HG03521 (cell line): Measurements from ENCODE around the gene TUBGCP2.

Experiments used
- ATAC-seq: cut with Tn5 transposase; IDR thresholded peaks from one replicate; pipeline ENCODE4 v1.9.1; 2021; ENCODE audit warnings: mild to moderate bottlenecking, moderate library complexity; ENCODE audit not compliant: unreplicated experiment

TUBGCP2 gene

DNA sequence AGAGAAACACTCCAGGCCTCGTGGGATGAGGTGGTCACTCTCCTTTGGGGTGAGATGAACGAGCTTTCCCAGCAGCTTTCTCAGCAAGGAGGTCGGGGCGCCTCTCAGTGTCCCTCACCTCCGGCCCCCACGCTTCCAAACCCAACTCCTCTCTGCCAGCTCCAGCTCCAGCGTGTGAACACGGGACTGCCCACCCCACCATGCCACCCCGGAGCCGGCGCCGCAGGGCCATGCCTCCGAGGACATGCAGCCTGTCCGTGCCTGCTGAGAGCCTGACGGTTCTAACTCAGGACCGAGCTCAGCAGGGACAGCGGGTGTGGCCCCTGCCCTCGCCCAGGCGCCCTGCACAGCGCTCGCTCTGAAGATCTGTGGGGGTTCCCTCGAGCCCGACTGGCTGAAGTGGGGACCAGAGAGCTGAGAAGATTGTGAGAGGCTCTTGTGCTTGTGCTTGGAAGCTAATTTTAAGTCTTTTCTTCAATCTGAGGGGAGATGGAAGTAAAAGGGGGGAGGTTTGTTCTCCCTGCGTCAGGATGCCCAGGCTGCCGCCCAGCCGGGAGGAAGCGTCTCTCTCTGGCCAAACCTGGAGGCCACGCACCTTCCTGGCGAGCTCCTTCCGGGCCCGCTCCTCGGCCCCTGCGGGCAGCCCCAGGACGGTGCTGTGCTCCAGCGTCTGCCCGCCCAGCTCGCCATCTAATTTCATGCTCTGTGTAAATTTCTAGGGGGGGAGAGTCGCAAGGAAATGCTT lies 26.9 kb downstream of the TUBGCP2 start:
- ATAC-seq: no peak

DNA sequence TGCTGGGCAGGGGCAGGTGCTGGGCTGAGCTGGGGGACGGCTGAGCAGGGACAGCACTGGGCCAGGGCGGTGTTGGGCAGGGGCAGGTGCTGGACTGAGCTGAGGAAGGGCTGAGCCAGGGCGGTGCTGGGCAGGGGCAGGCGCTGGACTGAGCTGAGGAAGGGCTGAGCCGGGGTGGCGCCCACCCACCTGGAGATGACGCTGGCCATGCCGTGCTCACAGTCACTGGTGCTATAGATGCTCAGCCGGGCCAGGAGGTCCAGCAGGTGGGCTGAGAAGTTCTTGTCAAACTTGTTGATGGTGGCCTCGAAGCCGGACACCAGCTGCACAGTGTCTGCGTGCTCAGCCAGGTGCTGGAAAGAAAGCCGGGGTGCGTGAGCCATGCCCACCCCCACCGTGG lies 27.6 kb downstream of the TUBGCP2 start:
- ATAC-seq: no peak

DNA sequence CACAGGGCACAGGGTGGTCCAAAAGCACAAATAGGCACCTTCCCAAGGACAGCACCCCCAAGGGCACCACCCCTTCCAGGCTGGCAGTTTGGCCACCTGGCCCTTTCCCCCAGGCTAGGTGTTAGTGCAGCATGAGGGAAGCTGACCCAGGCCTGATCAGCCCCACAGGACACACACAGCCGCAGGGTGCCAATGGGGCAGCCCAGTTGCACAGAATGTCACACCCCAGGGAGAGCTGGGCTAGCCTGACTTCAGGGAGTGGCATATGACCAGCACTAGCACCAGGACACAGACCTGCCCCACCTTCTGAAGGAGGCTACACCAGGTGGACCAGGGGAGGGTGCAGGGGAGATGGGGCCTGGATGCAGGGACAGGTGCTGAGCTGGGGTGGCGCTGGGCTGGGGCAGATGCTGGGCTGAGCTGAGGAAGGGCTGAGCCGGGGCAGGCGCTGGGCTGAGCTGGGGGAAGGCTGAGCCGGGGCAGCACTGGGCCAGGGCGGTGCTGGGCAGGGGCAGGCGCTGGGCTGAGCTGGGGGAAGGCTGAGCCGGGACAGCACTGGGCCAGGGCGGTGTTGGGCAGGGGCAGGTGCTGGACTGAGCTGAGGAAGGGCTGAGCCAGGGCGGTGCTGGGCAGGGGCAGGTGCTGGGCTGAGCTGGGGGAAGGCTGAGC lies 28.1 kb downstream of the TUBGCP2 start:
- ATAC-seq: no peak

DNA sequence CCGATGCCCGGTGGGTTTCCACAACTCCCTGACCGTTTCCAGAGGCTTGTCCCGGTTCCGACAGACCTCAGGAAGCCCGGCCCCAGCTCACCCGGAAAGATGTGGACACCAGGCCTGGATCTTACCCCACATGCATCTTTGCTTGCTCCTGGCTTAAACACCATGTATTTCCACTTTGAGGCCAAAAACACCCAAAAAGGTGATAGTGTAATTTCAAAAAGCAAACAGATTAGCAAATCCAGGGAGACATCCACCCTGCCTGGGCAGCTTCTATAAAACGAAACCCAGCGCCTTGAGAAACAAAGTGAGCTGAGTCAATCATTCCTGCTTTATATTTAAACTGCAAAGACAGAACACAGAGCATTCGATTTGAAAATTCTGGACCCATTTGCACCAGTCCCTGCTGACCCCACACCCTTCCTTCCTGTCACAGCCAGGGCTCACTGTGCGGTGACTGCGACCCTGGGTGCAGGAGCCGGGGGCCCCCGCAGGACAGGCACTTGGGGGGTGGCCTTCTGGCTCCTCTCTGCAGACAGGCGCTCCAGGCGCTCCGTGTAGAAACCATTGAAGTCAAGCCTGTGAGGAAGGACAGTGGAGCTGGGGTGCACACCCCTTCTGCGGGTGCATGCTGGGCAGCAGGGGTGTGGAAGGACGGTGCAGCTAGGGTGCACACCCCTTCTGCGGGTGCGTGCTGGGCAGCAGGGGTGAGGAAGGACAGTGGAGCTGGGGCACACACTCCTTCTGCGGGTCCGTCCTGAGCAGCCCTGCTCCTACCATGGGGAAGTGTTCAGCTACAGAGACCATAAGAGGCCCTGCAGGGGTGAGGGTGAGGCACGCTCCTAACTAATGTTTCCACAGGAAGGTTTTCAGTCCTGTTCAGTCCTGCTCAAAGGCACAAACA lies 29.1 kb downstream of the TUBGCP2 start:
- ATAC-seq: no peak

DNA sequence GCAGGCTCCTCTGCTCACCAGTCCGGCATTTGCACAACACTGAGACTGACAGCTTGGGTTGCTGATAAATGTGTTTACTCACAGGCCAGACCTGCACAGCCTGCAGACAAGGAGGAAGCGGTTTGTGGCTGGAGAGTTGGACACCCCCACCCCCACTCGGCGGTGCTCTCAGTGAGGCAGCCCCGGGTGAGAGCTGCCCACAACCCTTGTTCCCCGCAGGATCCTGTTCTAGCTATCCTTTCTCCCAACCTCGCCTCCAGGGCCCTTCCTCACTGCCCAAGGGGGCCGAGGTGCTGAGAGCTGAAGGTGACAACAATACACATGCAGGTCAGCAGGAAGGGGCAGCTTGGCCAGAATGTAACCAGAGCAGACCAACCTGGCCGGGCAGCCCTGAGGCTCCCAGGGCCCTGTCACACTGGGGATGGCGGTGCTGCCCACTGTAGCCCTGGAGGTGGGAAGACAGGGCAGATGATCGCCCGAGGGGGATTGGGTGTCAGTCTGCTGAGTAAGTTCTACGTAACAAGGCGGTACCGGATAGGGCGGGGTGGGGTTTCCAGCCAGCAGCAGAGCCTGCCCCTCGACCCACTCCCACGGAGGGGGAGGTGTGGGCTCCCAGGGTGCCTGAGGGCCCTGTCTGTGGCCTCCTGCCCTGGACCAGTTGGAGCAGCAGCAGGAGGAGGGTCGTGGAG lies 30.0 kb downstream of the TUBGCP2 start:
- ATAC-seq: peak; percentile 43

DNA sequence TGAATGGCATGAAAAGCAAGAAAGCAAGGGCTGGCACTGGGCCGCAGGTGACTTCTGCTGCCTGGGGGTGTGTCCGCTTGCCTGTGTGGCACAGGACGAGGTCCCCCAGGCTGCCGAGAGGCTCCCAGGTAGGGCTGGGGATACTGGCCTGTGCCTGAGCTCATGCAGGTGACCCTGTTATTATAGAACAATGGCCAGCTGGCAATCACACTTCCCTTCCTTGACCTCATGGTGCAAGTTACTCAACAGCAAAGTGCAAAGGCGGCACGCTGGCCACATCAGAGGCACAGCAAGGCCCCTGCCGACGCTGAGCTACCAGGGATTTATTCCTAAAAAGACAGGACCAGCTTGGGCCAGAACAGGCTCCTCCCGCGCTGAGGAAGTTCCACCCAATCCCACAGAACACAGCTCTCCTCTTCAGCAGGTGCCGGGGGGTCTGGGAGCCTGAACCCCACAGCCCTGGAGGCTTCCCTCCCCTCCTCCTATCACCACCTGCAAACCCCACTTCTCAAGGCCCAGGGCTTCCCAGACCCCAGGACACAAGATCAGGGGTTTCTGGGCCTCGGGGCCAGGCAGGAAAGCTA lies 30.6 kb downstream of the TUBGCP2 start:
- no peak for ATAC-seq

DNA sequence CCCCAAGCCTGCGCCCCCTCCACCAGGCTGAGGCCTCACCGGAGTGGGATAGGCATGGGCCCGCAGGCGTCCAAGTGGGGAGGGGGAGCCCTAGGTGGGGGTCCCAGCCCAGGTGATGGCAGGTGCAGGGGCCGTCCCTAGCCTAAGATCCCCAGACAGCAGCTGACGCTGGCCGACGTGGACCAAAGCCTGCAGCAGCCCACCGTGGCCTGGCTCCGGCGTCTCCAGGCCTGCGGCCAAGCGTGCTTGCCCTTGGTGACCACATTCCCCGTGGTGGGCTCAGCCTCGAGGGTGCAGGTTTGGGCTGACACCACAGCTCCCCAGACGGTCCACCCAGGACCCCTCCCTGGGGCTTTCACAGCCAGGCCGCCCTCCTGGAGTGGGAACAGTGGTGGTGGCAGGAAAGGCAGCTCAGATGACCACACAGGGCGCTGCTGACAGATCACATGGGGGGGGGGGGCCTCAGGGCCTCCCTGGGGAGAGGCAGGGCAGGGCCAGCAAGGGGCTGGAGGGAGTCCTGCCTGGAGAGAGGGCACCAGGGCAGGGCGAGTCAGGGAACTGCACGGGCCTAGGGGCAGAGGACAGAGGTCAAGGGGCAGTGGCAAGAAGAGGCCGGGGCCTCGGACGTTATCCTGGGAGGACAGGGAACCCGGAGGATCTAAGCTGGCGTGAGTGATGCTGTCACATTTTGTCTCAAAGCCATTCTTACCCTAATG lies 31.2 kb downstream of the TUBGCP2 start:
- no peak for ATAC-seq

DNA sequence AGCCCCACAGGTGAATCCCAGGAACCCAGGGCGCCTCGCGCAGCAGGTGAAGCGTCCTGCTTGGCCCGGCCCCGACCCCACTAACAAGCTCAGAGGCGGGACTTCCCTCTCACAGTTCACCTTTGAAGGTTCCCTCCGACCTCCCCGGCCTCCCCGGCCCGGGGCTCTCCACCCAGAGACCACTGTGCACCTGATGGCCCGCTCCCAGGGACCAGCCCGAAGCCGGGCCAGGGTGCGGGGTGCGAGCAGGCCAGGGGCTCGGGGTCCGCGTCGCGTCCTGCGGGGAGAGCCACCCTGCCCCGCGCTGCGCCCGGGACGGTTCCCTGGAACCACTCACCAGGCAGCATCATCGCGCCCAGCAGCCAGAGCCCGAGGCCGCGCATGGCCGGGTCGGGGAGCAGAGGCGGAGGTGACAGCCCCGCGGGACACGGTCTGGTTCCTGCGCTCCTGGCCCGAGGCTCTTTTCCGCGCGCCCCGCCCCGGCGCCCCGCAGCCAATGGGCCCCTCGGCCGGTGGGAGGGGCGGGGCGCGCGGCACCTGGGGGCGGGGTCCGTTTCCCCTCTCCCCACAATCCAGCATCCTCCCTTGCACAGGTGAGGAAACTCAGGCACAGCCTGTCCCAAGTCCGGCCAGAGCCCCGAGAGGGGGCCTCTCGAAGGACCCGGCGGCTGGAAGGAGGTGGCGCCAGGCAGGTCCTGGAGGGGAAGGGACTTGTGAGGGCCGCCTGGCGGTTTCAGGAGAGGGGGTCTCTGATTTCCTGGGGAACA lies 32.1 kb downstream of the TUBGCP2 start, which contains the start of gene ADAM8:
Gene ADAM8 (minus strand): TSS at position 434 of the 767 bp plus-strand sequence. CDS start 51 bp downstream, at position 383.
- ATAC-seq: peak; percentile 42

DNA sequence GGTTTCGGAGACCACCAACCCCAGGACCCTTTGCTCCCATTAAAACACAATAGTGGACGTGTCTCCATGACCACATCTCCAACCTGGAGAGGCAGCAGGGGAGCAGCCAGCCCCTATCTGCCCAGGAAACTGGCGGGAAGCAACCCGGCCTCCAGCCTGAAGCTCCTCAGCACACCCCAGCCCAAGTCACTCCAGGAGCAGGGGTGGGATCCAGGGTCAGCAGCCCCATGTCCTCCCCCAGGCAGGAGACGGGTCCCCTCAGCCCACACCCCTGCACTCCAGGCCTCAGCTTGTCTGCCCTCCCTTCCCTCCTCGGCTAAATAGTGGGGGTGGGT lies 32.6 kb downstream of the TUBGCP2 start:
- ATAC-seq: no peak

DNA sequence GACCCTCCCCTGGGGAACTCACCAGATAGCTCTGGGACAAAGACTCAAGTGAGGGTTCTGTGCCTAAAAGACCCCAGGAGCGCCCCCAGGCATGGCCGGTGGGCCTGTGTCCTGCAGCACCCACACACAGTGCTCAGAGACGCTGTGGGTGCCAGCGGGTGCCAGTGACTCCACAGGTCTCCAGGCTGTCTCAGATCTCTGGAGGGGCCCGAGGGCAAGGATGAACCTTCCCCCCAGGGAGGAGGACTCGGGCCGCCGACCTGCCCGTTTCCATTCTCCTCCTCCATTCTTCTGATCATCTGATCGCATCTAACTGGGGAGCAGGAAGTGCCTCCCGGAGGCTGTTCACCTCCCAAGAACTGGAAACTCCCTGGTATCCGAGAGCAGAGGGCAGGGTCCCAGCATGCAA lies 33.0 kb downstream of the TUBGCP2 start:
- ATAC-seq: peak; percentile 20

DNA sequence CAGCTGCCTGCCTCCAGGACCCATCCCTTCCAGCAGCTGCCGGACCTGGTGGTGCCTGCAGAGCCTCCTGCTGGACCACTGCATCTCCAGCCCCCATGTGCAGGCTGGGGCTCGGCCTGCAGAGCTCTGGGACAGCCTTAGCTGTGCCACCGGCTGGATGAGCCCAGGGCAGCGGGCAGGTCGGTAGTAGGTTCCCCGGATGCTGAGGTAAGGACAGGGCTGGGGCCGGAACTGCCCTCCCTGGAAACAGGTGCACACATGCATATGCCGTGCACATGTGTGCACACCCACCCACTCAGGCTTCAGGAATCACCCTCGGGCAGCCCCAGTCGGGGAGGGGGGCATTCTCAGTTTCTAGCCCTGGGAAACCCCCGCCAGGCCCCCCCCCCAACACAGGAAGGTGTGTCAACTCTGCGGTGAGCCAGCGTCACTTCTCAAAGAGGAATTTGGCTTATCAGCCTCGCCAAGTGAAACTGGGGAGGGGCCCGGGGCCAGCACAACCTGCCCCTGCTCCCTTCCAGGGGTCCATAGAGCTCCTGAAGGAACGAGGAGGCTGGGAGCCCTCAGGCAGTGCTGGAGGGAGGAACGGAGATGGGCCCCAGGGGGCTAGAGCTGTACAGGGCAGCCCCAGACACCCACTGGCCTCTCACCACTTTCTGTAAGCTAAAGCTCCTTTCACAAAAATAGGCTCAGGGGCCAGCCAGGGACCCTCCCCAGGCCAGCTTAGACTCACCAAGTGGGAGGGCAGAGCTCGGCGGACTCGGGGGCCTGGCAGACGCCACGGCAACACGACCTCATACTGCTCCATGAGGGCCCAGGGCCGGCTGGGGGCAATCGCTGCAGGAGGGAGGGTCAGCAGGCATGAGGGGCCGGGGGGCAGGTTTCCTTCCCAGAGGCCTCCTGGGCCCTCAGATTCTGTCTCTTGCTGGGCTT lies 33.7 kb downstream of the TUBGCP2 start:
- peak; percentile 34 for ATAC-seq

DNA sequence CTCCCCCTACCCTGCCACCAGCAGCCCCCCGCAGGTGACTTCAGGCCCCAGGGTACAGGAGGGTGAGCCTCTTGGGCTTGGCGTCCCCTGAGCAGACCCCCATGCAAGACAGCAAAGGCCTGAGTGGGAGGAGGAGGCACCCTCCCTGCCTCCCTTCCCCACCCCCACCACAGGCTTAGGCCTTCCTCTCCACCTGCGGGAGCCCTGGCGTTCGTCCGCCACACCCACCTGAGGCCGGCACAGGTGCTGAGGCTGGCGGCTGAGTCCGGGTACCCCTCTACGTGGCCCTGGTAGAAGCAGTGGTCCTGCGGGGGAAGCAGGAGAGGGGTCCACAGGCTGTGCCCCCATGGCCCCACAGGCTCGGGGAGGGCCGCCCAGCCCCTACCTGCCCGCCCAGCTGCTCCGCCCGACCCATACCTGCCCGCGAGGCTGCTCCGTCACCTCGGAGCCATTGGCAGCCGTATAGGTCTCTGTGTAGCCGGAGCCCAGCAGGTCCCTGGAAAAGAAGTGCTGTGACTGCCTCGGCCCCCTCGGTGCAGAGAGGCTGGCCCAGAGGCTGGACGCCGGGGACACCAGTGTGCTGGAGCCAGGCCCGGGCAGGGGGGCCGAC lies 35.0 kb downstream of the TUBGCP2 start:
- ATAC-seq: no peak

DNA sequence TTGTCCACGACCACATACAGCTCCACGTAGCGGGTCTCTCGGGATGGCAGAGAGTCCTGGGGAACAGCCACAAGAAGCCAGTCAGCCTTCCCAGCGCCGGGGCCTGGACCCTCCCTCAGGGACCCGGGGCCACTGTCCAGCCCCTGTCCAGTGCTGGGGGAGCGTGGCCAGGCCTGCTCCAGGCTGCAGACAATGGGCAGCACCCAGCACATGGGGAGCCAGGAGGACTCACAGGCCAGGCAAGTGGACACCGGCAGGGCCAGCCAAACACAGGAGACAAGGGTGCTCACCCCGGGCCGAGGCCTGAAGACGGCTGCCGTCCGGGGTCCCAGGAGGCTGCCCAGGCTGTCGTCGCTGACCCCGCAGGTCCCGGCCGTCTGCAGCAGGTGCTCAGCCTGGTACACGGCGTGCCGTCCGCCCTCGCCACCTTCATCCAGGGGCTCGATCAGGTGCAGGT lies 35.7 kb downstream of the TUBGCP2 start:
- ATAC-seq: no peak

DNA sequence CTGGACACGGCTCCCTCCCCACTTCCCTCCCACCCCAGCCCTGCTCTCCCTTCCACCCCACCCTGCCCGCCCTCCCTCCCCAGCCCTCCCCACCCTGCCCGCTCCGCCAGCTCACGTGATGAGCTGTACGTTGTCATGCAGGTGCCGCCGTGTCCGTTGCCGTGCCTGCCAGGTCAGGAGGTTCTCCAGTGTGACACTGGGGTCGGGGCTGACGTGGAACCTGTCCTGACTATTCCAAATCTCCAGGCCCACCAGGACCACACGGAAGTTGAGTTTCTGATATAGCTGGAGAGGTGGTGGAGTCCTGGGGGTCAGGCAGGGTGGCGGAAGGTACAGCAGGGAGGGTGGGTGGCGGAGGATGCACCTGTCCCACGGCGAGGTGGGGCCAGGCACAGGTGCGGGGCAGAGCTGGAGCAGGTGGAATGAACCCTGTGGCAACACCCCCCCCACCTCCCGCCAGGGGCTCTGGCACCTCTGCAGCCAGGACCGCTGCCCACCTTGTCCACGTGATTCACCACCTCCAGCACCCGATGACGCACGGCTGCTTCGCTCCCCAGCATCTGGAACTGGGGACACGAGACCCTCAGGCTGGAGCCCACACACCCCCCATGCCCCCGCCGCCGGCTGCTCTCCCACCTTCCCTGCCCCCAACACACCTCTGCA lies 36.2 kb downstream of the TUBGCP2 start:
- ATAC-seq: no peak

DNA sequence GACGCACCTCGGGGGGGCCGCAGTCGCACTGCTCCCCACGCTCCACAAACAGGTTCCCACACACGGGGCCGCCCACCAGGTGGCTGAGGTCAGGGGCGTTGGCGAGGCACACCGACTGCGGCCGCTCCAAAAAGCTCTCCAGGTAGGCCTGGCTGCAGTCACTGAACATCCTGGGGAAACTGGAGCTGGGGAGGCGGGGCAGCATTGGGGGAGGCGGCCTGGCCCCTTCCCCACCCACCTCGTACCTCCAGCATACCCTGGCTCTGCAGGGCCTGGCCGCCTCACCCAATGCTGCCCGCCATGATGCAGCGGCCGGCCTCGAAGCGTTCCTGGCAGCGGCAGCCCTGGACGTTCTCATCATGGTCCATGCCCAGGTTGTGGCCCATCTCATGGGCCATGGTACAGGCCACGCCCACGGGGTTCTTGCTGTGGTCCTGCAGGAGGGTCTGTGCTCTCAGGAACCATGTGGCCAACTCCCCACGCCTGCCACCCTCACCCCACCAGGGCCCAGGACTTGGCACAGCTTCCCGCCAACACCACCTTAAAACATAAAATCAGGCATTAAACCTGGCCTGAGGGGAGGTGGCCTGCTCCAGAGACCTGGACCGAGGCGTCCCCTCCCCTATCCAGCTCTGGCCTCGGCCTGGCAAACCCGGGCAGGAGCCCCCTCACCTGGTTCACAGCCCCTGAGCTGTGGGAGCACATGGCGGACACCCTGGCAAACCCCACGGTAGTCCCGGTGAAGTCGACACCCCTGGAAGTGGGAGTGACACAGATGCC lies 37.0 kb downstream of the TUBGCP2 start:
- ATAC-seq: no peak

DNA sequence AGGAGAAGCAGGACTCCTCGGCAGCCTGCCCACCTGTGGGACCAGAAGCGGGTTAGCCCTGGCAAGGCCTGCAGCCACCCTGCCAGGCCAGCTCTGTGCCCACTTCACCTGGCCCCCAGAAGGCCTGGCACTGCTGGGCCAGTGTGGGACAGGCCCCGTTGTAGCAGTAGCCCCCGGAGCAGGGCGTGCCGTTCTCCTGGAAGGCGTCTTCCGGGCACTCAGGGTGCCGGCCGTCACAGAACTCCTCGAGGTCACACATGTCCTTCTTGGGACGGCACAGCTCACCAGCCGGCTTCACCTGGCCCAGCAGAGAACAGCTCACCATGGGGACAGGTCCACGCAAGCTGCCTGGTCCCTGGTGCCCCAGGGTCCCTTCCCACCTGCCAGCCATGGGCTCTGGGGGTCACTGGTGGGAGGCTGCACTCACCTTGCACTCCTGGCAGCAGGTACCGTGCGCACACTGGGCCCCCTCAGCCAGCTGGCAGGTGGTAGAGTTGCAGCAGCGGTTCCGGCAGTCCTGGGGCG lies 37.8 kb downstream of the TUBGCP2 start:
- ATAC-seq: no peak
